ENCODE measurements around the gene IFI27L2. TPM values are rescaled to one million over a fixed set of nuclear protein-coding genes. Genes with fewer than 3 reads are reported as not detected.
A peak's percentile ranks its signal among the peaks of the same experiment; 100 is the strongest.

The IFI27L2 gene
- total RNA-seq, 4 donors from 2014 or later: 7.8 to 97.8 (median 23.1) TPM

DNA sequence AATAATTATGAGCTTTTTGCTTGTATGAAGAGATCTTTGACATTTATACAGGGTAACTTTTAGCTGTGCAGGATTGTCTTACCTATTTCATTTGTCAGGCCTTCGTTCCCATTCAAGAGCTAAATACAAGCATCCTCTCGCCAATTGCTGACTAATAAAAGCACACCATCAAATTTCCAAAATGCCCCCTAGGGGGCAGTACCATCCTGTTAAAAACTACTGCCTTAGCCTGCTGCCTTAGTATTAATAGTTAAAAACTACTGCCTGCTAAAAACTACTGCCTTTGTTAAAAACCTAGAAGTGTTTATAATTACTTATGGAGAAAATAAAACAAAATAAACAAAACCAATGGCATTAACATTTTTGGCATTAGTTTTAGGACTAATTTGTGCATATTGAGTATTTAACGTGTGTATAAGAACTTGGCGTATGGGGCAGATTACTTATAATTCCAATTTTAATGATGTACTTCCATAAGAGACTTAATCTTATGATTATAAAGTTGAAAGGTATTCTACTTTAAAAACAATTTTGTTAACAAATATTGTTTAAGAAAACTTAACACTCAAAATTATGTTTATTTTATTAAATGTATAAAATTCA, 3.0 kb upstream of the IFI27L2 start:
- DNase-seq: peak; percentile 39 to 40
- Histone ChIP-seq H3K4me3 (replicated peaks in 1 of 3) (no peak overlapping the region), H3K36me3 (no peaks in the 10 kb centered on the region), H3K27ac (no peak overlapping the region), H3K27me3 (no peaks in the 10 kb centered on the region), H3K4me1 (peaks cover 9 to 12% of the 10 kb centered on the region in 2 donors), H3K9me3 (no peaks in the 10 kb centered on the region)
- intact Hi-C loops (cut with DNase I): loop anchor here (10.0 kb wide), 1 partner anchor 198 kb away; no protein-coding TSS in a partner anchor
- no peak for TF ChIP-seq POLR2A (IDR thresholded peaks at IDR 0.05)
- TF ChIP-seq, protein P1, sequence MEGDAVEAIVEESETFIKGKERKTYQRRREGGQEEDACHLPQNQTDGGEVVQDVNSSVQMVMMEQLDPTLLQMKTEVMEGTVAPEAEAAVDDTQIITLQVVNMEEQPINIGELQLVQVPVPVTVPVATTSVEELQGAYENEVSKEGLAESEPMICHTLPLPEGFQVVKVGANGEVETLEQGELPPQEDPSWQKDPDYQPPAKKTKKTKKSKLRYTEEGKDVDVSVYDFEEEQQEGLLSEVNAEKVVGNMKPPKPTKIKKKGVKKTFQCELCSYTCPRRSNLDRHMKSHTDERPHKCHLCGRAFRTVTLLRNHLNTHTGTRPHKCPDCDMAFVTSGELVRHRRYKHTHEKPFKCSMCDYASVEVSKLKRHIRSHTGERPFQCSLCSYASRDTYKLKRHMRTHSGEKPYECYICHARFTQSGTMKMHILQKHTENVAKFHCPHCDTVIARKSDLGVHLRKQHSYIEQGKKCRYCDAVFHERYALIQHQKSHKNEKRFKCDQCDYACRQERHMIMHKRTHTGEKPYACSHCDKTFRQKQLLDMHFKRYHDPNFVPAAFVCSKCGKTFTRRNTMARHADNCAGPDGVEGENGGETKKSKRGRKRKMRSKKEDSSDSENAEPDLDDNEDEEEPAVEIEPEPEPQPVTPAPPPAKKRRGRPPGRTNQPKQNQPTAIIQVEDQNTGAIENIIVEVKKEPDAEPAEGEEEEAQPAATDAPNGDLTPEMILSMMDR (IDR thresholded peaks at IDR 0.05): peak; percentile 49 to 71 (median 62)
- 46% methylated on average over 4 of the region's 4 CpGs for WGBS, 2 donors

DNA sequence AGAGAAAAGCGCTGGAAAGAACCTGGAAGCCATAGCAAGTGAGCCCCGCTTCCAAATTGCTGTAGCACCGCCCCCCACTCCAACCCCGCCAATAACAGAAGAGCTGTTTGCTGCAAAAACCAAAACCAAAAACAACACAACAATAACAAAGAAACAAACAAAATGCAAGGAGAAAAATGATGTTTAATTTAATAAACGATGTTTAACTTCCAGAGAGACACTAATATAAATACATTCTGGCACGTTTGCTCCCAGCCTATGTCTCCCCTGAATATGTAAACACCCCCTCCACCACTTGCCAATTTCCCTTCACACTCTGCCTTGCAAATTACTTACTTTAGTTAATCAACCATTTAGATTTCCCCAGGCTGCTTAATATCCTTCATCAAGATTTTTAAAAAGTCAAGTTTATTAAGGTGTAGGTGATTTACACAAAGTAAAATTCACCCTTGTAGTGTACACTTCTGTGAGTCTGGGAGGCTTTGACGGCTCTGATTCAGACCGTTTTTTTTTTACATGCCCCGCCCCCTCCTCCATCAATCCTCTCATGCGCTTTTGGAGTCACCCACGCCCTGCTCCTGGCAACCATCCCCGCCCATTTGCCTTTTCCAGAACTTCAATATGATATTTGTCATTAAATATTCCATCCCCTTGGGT, 482 bp upstream of the IFI27L2 start:
- no peaks in the 10 kb centered on the region for H3K36me3 ChIP-seq
- intact Hi-C loops (cut with DNase I): loop anchor here (5.0 to 10.0 kb wide), 2 partner anchors 47 to 195 kb away; no protein-coding TSS in a partner anchor
- TF ChIP-seq, protein P1 (IDR thresholded peaks at IDR 0.05): no peak
- no peak for TF ChIP-seq POLR2A (IDR thresholded peaks at IDR 0.05)
- peaks cover 9 to 12% of the 10 kb centered on the region in 2 donors for H3K4me1 ChIP-seq
- DNase-seq: peak; percentile 25 to 41
- H3K27me3 ChIP-seq: no peaks in the 10 kb centered on the region
- peak overlapping the region in 1 of 3 donors; percentile 33 for H3K4me3 ChIP-seq (replicated peaks in 1 of 3)
- 1% methylated on average over 12 of the region's 12 CpGs for WGBS, 2 donors
- peak overlapping the region in 2 of 3 donors; percentile 35 to 68 for H3K27ac ChIP-seq
- H3K9me3 ChIP-seq: no peaks in the 10 kb centered on the region

- intact Hi-C loops (cut with DNase I): loop anchor here (5.0 kb wide), 1 partner anchor 49 kb away; no protein-coding TSS in a partner anchor
- no peak overlapping the region for H3K27ac ChIP-seq
- 92 to 96% methylated on average over 14 of the region's 14 CpGs for WGBS, 2 donors
- TF ChIP-seq, protein P1 (IDR thresholded peaks at IDR 0.05): no peak
- TF ChIP-seq POLR2A (IDR thresholded peaks at IDR 0.05): no peak
- H3K4me1 ChIP-seq: peaks cover 9 to 12% of the 10 kb centered on the region in 2 donors
- DNase-seq: no peak
- no peak overlapping the region for H3K4me3 ChIP-seq (replicated peaks in 1 of 3)
- no peaks in the 10 kb centered on the region for H3K27me3 ChIP-seq
- H3K9me3 ChIP-seq: no peaks in the 10 kb centered on the region
- no peaks in the 10 kb centered on the region for H3K36me3 ChIP-seq
Measured at GRCh38 chr14:94128216-94128839, 1.1 kb downstream of the IFI27L2 start.

- no peak for TF ChIP-seq POLR2A (IDR thresholded peaks at IDR 0.05)
- TF ChIP-seq, protein P1 (IDR thresholded peaks at IDR 0.05): no peak
- no peak overlapping the region for H3K27ac ChIP-seq
- H3K4me1 ChIP-seq: peaks cover 9 to 12% of the 10 kb centered on the region in 2 donors
- H3K4me3 ChIP-seq (replicated peaks in 1 of 3): no peak overlapping the region
- H3K36me3 ChIP-seq: no peaks in the 10 kb centered on the region
- H3K9me3 ChIP-seq: no peaks in the 10 kb centered on the region
- DNase-seq: no peak
- 90 to 92% methylated on average over 4 to 6 of the region's 6 CpGs for WGBS, 2 donors
- intact Hi-C loops (cut with DNase I): loop anchor here (5.0 kb wide), 1 partner anchor 50 kb away; no protein-coding TSS in a partner anchor
- no peaks in the 10 kb centered on the region for H3K27me3 ChIP-seq
Measured at GRCh38 chr14:94127330-94127729, 2.1 kb downstream of the IFI27L2 start.

Measured in thyroid gland (tissue), 4 donors.